Measurements from ENCODE around the gene ZBTB2.
"Not testable (repeated sequence)": the region's sequence is repeated elsewhere in the genome, so short reads cannot be mapped to it uniquely, and the experiment has no call there.

ZBTB2 gene

DNA sequence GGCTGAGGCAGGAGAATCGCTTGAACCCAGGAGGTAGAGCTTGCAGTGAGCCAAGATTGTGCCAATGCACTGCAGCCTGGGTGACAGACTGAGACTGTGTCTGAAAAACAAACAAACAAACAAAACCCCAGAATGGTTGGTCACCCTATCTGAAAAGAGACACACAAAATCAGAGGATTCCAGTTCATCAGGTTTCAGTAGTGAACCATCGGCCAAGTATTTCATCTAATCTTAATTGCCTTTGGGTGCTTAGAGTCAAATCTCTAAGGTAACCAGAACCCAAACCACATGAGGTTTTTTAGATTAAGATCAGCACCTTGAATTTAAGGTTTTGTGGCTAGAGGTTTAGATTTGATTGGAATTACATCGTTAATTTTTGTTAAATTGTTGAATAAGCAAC lies 8.3 kb upstream of the ZBTB2 start:
- DNase-seq = no peak

DNA sequence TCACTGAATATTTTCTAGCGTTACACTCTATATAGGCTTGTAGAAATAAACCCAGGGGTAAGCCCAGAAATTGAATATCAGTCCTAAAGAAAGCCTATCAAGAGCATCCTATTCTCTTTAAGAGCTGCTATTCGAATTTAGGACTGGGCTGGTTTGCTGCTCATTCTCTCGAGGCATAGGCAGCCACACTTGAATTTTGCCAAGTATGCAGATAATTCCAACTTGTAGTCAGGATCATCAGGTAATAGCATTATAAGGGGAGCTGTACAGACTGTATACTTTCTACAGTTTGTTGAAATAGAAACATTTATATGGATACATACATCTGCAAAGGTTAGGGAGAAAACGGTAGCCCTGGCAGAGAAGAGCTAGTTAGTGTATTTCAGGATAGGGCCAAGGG lies 2.1 kb upstream of the ZBTB2 start:
- no peak for DNase-seq

- peak in 2 of 3 donors; percentile 44 for DNase-seq
Measured at GRCh38 chr6:151392427-151392826, 1.1 kb upstream of the ZBTB2 start.

GRCh38 chr6:151390851-151391470 lies 398 bp downstream of the ZBTB2 start:
- DNase-seq = peak; percentile 67 to 88 (median 77)

GRCh38 chr6:151390276-151390850 lies 996 bp downstream of the ZBTB2 start:
- peak; percentile 99 to 100 (median 100) for DNase-seq

GRCh38 chr6:151389618-151390275 lies 1.6 kb downstream of the ZBTB2 start:
- DNase-seq = peak; percentile 71 to 79 (median 76)

DNA sequence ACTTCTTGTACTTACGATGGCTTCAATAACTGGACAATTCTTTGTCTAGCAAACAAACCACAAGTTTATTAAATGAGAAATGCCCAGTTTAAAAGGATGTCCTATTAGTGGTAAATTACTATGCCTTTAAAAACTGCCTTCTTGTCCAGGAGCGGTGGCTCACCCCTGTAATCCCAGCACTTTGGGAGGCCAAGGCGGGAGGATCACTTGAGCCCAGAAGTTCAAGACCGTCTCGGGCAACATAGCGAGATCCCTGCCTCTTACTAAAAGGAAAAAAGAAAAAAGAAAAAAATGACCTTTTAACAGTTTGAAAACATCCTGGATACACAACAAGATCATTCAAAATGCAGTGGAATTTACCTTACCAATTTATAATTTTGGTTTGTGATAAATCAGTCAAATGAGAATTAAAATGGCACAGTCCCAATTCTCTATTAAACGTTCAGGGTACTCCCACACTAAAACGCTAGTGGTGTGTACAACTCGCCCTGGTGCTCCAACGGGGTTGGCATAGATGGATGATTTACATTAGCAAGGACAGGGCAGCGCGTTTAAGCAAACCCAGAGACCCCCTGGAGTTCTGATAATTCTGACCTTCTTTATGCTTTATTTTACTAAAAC lies 2.3 kb downstream of the ZBTB2 start:
- DNase-seq = no peak

GRCh38 chr6:151388236-151388635 lies 3.1 kb downstream of the ZBTB2 start:
- peak; percentile 76 to 89 (median 88) for DNase-seq

- no peak for DNase-seq
Measured at GRCh38 chr6:151387175-151387970, 4.0 kb downstream of the ZBTB2 start.

GRCh38 chr6:151385177-151385576 lies 6.2 kb downstream of the ZBTB2 start:
- peak in 1 of 3 donors; percentile 9 for DNase-seq

DNA sequence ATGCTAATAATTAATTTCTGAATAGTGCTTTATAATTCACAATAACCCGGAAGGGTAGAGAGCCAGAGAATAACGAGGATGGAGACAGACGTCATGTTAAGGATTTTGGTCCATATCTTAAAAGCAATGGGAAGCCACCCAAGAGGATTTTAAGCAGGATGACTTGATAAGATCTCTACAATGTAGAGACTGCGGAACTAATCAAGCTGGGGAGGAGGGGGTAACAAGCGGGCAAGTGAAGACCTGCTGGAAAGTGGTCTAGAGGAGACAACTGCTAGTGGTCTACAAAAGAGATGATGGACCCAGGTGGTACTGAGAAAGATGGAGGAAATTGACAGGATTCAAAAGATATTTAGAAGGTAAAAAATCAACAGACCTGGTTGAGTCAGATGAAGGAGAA lies 7.2 kb downstream of the ZBTB2 start:
- no peak for DNase-seq

- DNase-seq = not testable (repeated sequence)
Measured at GRCh38 chr6:151382631-151383030, 8.7 kb downstream of the ZBTB2 start.

GRCh38 chr6:151381722-151382121 lies 9.6 kb downstream of the ZBTB2 start:
- DNase-seq = no peak

GRCh38 chr6:151380848-151381205 lies 10.5 kb downstream of the ZBTB2 start:
- DNase-seq = no peak

DNA sequence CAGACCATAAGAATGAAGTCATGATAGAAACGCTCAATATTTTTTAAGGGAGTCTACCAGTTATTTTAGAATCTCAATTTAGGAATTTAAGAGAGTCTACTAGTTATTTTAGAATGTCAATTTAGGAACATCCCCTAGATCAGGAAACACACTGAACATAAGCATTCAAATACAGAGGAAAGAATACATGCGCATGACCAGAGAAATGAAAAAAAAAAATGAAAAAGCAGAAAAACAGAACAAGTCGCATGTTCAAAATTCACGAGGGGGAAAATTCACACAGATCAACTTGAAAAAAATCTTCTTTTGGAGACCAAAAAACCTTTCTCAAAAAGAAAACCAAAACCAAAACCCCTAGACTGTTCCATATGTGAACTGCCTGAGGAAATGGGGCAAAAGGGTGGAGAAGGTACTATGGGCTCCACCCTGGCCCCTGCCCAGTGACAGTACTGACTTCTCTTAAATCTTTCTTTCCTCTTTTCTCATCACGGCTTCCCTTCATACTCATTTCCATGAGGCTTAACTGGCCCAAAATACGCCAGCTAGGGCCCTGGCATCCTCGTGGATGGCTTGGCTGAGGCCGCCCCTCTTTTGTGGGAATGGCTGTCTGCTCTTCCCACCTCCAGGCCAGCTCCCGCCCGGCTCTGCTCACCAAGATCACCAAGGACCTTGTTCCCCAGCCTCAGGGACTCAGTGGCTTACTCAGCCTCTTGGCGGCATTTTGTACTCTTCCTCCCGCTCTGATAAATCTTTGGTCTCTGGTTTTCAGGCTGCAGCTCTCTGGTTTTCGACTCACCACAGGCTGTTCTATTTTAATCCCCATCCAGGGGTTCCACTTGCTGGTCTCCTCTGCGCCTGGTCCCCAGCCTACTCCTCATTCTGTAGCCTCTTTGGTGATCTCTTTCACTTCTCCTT lies 11.2 kb downstream of the ZBTB2 start:
- DNase-seq = peak; percentile 62 to 68 (median 67)

- no peak for DNase-seq
Measured at GRCh38 chr6:151377095-151377494, 14.3 kb downstream of the ZBTB2 start.

DNA sequence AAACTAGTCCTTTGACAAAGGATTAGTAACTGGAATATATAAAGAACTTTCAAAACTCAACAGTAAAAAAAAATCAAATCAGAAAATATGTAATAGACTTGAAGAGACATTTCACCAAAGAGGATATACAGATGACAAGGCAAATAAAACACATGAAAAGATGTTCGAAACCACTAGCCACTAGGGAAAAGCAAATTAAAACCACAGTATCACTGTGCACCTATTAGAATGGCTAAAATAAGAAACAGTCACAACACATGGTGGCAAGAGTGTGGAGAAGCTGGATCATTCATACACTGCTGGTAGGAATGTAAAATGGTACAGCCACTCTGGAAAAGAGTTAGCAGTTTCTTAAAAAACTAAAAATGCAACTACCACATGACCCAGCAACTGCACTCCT lies 14.9 kb downstream of the ZBTB2 start:
- no peak for DNase-seq

GRCh38 chr6:151375833-151376232 lies 15.5 kb downstream of the ZBTB2 start:
- DNase-seq = no peak

DNA sequence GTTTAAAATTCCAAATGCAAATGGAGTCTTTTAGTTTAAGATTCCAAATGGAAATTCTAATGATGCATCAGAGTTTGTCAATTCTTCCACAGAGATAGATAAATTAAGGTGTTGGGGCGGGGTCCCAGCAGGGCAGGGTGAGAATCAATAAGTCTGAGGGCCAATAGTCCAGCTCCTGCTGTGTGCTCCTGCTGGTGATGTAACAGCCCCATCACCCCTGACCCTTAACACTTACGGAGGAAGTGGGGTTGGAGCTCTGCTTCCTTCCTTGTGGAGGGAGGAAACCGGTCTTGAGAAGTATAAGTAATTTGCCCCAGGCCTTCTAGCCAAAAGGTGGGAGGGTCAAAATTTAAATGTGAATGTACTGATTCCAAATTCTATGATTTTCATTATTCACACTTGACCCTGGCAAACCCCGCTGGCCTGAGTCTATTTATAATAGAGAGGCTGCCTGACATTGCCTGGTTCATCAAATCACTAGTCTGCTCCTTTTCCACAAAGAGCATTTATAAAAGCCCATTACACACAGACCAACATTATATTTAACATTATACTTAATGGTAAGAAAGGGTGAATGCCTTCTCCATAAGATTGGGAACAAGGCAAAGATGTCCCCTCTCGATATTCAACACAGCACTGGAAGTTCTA lies 17.2 kb downstream of the ZBTB2 start:
- DNase-seq = peak; percentile 29 to 42 (median 40)

GRCh38 chr6:151372164-151372563 lies 19.2 kb downstream of the ZBTB2 start:
- no peak for DNase-seq

- no peak for DNase-seq
Measured at GRCh38 chr6:151370509-151371078, 20.8 kb downstream of the ZBTB2 start.

All from suppressor macrophage treated with lipopolysaccharide for 1 hour (primary cell).